HG02759 (cell line): ENCODE measurements around the gene TBCA.
"Not testable (repeated sequence)": the region's sequence is repeated elsewhere in the genome, so short reads cannot be mapped to it uniquely, and the experiment has no call there.

Experiments used
- ATAC-seq: cut with Tn5 transposase; IDR thresholded peaks from one replicate; pipeline ENCODE4 v1.9.1; 2021; ENCODE audit warnings: mild to moderate bottlenecking, moderate library complexity; ENCODE audit not compliant: unreplicated experiment

Gene TBCA

GRCh38 chr5:77773734-77774280, 2.3 kb downstream of the TBCA start:
- no peak for ATAC-seq

GRCh38 chr5:77772729-77773128, 3.4 kb downstream of the TBCA start:
- ATAC-seq = no peak

GRCh38 chr5:77771452-77771851, 4.7 kb downstream of the TBCA start:
- no peak for ATAC-seq

GRCh38 chr5:77770293-77771005, 5.7 kb downstream of the TBCA start:
- ATAC-seq = no peak

- ATAC-seq = no peak
Measured at GRCh38 chr5:77768978-77769377, 7.2 kb downstream of the TBCA start.

GRCh38 chr5:77767301-77767700, 8.8 kb downstream of the TBCA start:
- no peak for ATAC-seq

GRCh38 chr5:77761606-77762005, 14.5 kb downstream of the TBCA start:
- no peak for ATAC-seq

GRCh38 chr5:77758141-77758938, 17.8 kb downstream of the TBCA start:
- no peak for ATAC-seq

GRCh38 chr5:77751328-77752023, 24.7 kb downstream of the TBCA start:
- no peak for ATAC-seq

GRCh38 chr5:77750928-77751327, 25.2 kb downstream of the TBCA start:
- not testable (repeated sequence) for ATAC-seq

GRCh38 chr5:77748160-77748559, 28.0 kb downstream of the TBCA start:
- ATAC-seq = no peak

GRCh38 chr5:77744116-77744515, 32.0 kb downstream of the TBCA start:
- ATAC-seq = no peak

GRCh38 chr5:77743181-77743580, 33.0 kb downstream of the TBCA start:
- no peak for ATAC-seq

GRCh38 chr5:77741608-77742007, 34.5 kb downstream of the TBCA start:
- no peak for ATAC-seq

- ATAC-seq = no peak
Measured at GRCh38 chr5:77734885-77735284, 41.3 kb downstream of the TBCA start.

- ATAC-seq = no peak
Measured at GRCh38 chr5:77733130-77733529, 43.0 kb downstream of the TBCA start.

GRCh38 chr5:77727190-77727589, 48.9 kb downstream of the TBCA start:
- ATAC-seq = no peak

GRCh38 chr5:77725616-77726015, 50.5 kb downstream of the TBCA start:
- ATAC-seq = no peak

GRCh38 chr5:77724934-77725333, 51.2 kb downstream of the TBCA start:
- ATAC-seq = no peak

GRCh38 chr5:77719666-77720363, 56.3 kb downstream of the TBCA start:
- no peak for ATAC-seq
